Midbrain (tissue), 1 donor: ENCODE results near the gene PPM1E.

Experiments
- DNase-seq: peaks from one replicate; lab custom pipeline; 2025; lab: John Stamatoyannopoulos, UW

PPM1E gene

DNA sequence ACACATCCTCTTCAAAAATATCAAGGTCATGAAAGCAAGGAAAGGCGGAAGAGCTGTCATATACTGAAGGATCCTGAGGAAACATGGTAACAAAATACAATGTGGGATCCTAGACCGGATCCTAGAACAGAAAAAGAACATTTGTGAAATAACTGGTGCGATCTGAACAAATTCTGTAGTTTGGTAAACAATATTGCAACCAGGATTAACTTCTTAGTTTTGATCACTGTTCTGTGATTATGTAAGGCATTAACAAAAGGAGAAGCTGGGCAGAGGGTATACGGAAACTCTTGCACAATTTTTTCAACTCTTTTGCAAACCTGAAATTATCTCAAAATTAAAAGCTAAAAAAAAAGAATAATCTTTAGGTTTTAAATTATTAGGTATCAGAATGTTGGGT lies 241.3 kb downstream of the PPM1E start:
- no peak for DNase-seq

- no peak for DNase-seq
Observed at GRCh38 chr17:58997756-58998553, 242.3 kb downstream of the PPM1E start.

DNA sequence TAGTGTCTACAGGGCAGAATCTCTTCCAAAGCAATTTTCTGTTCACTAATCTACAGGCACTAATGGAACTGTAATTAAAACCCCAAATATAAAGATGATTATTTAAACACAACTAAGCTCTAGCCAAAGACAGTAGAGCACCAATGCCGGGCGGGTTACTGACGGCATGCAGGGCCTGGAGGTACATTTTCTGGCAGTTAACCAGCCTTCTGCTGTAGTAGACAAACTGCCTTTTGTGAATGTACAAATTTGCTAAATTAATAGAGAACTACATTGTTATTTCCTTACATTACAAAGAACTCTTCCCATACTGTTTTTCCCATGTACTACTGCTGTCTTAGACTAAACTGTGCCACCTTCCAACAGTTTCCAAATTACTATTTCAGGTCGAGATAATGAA lies 243.2 kb downstream of the PPM1E start:
- no peak for DNase-seq

DNA sequence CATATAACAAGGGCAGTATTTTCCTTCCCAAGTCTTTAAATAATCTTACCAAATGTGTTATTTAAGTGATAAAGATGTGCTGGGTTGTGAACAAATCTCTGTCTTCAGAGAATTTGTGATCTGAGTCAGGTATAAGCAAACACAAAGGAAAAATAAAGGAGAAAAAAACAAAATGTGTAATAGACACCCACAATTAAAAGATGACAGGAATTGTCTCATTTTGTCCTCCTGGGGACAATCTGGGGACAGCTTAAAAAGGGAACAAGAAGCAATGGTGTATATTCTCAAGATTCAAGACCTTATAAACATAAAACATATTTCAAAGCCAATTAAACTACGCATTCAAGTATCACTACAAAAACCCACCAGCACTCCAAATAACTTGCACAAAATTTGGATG lies 243.8 kb downstream of the PPM1E start:
- DNase-seq, result no peak

DNA sequence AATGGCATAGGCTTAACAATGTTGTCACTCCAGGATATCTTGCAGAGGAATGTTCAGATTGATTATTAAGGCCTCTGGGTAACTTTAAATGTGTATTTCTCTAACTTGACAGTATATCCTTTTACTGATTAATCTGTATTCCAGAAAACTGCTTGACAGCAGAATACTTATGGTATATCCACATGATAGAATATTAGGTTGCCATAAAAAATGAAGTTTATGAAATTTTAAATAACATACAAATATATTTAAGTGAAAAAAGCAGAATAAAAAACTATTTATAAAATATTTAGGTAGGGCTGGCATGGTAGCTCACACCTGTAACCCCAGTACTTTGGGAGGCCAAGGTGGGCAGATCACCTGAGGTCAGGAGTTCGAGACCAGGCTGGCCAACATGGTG lies 244.4 kb downstream of the PPM1E start:
- DNase-seq, result no peak

DNA sequence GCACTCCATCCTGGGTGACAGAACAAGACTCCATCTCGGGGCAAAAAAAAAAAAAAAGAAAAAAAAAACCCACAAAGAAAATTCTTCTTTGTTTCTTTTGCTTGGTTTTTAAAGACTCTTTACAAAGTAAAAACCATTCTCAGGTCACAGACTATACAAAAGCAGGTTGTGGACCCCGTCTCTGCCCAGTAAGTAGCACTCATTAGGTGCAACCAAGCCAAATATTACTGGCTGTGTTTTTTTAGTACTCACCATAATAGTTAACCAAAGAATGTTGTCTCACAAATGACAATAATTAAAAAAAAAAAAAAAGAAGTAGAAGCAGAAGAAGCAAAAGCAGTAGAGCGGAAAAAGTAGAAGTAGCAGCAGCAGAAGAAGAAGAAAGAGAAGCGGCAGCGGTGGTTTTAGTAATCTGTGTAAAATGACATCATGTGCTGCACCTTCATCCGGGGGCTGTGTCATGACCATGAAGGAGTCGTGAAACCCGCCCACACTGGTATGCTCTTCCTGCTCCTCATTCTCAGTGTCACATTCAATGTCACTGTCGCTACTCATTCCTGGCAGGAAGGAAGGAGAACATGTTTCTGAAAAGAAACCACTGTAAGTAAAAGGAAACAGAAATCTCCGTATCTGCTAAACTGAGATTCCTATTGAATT lies 245.6 kb downstream of the PPM1E start:
- no peak for DNase-seq

DNA sequence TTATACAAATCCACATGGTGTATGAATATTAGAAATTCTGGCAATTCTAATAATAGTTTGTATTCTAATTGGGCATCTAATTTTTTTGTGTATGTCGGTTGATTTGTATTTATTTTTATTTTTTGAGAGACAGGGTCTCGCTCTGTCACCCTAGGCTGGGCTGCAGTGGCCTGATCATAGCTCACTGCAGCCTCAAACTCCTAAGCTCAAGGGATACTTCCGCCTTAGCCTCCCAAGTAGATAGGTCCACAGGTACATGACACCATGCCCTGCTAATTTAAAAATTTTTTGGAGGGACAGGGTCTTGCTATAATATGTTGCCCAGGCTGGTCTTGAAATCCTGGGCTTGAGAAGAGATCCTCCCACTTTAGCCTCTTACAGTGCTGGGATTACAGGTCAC lies 246.5 kb downstream of the PPM1E start:
- DNase-seq, result no peak

GRCh38 chr17:59002848-59003247 lies 247.2 kb downstream of the PPM1E start:
- no peak for DNase-seq

GRCh38 chr17:59003860-59004259 lies 248.2 kb downstream of the PPM1E start:
- DNase-seq, result no peak

DNA sequence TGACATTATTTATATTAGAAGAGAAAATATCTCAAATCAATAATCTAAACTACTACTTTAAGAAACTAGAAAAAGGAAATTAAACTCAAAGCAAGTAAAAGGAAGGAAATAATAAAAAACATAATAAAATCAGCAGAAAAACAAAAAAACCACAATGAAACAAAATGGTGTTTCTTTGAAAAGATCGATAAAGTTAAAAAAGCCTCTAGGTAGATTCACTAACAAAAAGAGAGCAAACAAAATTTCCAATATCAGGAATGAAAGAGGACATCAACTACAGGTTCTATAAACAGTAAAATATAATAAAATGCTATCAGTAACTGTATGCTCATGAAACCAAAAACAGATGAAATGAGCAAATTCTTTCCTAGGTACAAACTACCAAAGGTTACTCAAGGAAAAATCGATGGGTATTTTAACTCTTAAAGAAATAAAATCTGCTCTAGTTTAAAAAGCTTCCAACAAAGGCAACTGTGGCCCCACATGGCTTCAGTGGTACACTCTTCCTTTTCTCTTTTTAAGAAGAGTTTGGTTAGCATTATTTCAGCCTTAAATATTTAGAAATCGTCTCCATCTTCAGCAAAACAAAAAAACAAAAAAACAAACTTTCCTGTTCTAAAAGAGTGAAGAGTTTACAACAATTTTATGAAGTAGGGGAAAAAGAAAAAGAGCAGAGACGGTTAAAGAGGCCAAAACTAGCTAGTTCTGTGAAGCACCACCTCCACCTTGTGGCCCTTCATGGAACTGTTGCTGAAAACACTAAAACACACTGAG lies 248.9 kb downstream of the PPM1E start:
- peak; percentile 71 for DNase-seq

DNA sequence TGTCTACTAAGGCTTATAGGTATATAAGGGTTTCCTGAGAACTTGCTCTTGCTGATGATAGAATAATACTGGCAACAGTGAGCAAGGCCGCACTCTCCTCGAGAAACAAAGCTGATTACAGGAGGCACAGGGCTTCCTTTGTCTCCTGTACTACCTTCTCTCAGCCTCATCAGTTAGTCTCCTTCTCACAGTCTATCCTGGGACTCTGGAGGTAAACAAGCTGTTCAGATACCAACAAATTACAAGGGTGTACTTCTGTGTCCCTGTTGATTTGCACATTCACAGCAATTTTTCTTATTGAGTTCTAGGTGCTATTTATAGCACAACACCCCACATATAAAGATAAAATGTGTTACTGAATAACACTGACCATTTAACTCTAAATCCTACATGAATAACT lies 252.3 kb downstream of the PPM1E start:
- no peak for DNase-seq

- no peak for DNase-seq
Observed at GRCh38 chr17:59008737-59009136, 253.1 kb downstream of the PPM1E start.

- no peak for DNase-seq
Observed at GRCh38 chr17:59010026-59010425, 254.4 kb downstream of the PPM1E start.

GRCh38 chr17:59011975-59012374 lies 256.3 kb downstream of the PPM1E start:
- no peak for DNase-seq

GRCh38 chr17:59018019-59018418 lies 262.4 kb downstream of the PPM1E start:
- DNase-seq, result no peak

GRCh38 chr17:59024916-59025315 lies 269.3 kb downstream of the PPM1E start:
- no peak for DNase-seq

DNA sequence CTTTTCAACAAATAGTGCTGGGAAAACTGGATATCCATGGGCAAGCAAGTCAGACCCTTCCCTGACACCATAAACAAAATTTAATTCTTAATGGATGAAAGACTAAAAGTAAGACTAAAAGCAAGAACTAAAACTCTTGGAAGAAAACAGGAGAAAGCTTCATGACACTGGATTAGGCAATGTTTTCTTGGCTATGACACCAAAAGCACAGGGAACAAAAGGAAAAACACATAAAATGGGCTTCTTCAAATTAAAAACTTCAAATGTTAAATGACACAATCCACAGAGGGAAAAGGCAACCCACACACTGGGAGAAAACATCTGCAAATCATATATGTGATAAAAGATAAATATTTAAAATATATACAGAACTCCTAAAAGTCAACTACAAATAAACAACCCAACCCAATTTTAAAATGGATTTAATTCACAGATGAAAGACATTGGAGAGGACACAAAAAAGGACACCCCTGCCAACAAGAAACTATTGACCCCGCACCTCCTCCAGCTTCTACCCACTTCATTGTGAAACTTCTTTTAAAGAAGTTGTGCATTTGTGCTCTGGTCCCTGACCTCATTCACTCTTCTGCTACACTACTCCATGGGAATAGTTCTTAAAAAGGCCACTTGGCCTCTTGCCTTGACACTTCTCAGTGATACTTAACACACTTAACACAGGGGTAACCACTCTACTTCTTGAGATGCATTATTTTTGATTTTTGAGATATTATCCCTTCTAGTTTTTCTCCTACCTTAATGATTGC lies 270.7 kb downstream of the PPM1E start:
- no peak for DNase-seq

- DNase-seq, result peak; percentile 12
Observed at GRCh38 chr17:59027750-59028149, 272.1 kb downstream of the PPM1E start.

GRCh38 chr17:59028328-59028727 lies 272.7 kb downstream of the PPM1E start:
- DNase-seq, result no peak

DNA sequence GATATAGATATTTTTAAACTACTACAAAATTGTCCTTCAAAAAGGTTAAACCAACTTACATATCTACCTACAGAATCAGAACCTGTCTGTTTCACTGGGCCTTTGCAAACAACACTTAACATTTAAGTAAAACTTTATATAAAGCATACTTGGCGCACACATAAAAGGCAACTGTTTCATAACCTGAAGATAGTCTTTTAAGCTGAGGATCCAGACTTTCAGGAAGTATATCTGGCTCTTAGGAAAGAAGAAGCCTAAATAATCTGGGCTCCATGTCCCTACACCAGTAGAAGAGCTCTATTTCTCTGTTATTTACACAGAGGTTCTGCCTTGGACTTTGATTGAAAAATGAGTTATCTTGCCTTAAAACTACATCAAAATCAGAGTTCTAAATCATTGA lies 275.2 kb downstream of the PPM1E start:
- DNase-seq, result no peak
